NCI-H128 (cell line): ENCODE results near the gene PACRG.

Source experiments
- DNase-seq: peaks from one replicate; lab custom pipeline; 2025; ENCODE audit not compliant: unreplicated experiment; lab: John Stamatoyannopoulos, UW

Gene PACRG

GRCh38 chr6:163232015-163232523, 504.3 kb downstream of the PACRG start:
- DNase-seq: no peak

- DNase-seq: no peak
Measured at GRCh38 chr6:163232649-163233048, 504.9 kb downstream of the PACRG start.

GRCh38 chr6:163237110-163237509, 509.3 kb downstream of the PACRG start:
- DNase-seq: no peak

GRCh38 chr6:163239572-163240340, 512.0 kb downstream of the PACRG start:
- DNase-seq: no peak

GRCh38 chr6:163240556-163240955, 512.8 kb downstream of the PACRG start:
- DNase-seq: no peak

GRCh38 chr6:163241683-163242082, 513.9 kb downstream of the PACRG start:
- DNase-seq: no peak

- no peak for DNase-seq
Measured at GRCh38 chr6:163243083-163243482, 515.3 kb downstream of the PACRG start.

- no peak for DNase-seq
Measured at GRCh38 chr6:163243692-163244589, 516.2 kb downstream of the PACRG start.

- DNase-seq: no peak
Measured at GRCh38 chr6:163248051-163248450, 520.3 kb downstream of the PACRG start.

- no peak for DNase-seq
Measured at GRCh38 chr6:163249651-163250101, 521.9 kb downstream of the PACRG start.

GRCh38 chr6:163250116-163250515, 522.3 kb downstream of the PACRG start:
- DNase-seq: no peak

- no peak for DNase-seq
Measured at GRCh38 chr6:163252061-163252591, 524.4 kb downstream of the PACRG start.

GRCh38 chr6:163253556-163254213, 525.9 kb downstream of the PACRG start:
- no peak for DNase-seq

- no peak for DNase-seq
Measured at GRCh38 chr6:163254341-163254835, 526.6 kb downstream of the PACRG start.

GRCh38 chr6:163255265-163255664, 527.5 kb downstream of the PACRG start:
- no peak for DNase-seq

GRCh38 chr6:163259689-163260088, 531.9 kb downstream of the PACRG start:
- DNase-seq: no peak

GRCh38 chr6:163260111-163260895, 532.5 kb downstream of the PACRG start:
- DNase-seq: no peak

GRCh38 chr6:163260911-163261310, 533.1 kb downstream of the PACRG start:
- no peak for DNase-seq

- DNase-seq: no peak
Measured at GRCh38 chr6:163261361-163261760, 533.6 kb downstream of the PACRG start.

- no peak for DNase-seq
Measured at GRCh38 chr6:163262080-163262479, 534.3 kb downstream of the PACRG start.
